HepG2 (cell line): Measurements from ENCODE around the gene HES1. TPM values are rescaled to one million over a fixed set of nuclear protein-coding genes. Genes with fewer than 3 reads are reported as not detected.
A peak's percentile ranks its signal among the peaks of the same experiment; 100 is the strongest.

Experiments used
- HMG20B ChIP-seq: conservative IDR thresholded peaks from 2 replicates; pipeline ENCODE4 v1.6.1; 2016; ENCODE audit warnings: missing genetic modification reagents, missing compliant biosample characterization
- HNRNPUL1 ChIP-seq: fragments of 200-400 bp; formaldehyde crosslinking; IDR thresholded peaks from 2 replicates; pipeline ENCODE4 v1.6.1; 2017; ENCODE audit warnings: low read depth, mild to moderate bottlenecking, low read length, moderate library complexity
- NCOA2 ChIP-seq: sonication (generic); formaldehyde crosslinking; IDR thresholded peaks from 2 replicates; pipeline ENCODE4 v1.8.0; 2022; ENCODE audit warnings: inconsistent platforms
- NFIB ChIP-seq: sonication (generic); formaldehyde crosslinking; IDR thresholded peaks from 2 replicates; pipeline ENCODE4 v1.9.0; 2021; ENCODE audit warnings: missing genetic modification reagents, mild to moderate bottlenecking, borderline replicate concordance
- PBX3 ChIP-seq: sonication (generic); formaldehyde crosslinking; IDR thresholded peaks from 2 replicates; pipeline ENCODE4 v1.8.1; 2023; ENCODE audit warnings: missing genetic modification reagents, inconsistent platforms, borderline replicate concordance
- RARA ChIP-seq: IDR thresholded peaks from 2 replicates; pipeline ENCODE4 v1.6.1; 2016; ENCODE audit warnings: missing genetic modification reagents, missing compliant biosample characterization
- RBFOX2 ChIP-seq: fragments of 200-400 bp; formaldehyde crosslinking; IDR thresholded peaks from 2 replicates; pipeline ENCODE4 v1.6.1; 2017; ENCODE audit warnings: low read depth, mild to moderate bottlenecking, low read length
- SIX1 ChIP-seq: sonication (generic); formaldehyde crosslinking; IDR thresholded peaks from 2 replicates; pipeline ENCODE4 v1.4.0; 2020; ENCODE audit warnings: missing genetic modification reagents, borderline replicate concordance
- ZBTB38 ChIP-seq: sonication (generic); formaldehyde crosslinking; IDR thresholded peaks from 2 replicates; pipeline ENCODE4 v1.5.1; 2020; ENCODE audit warnings: mild to moderate bottlenecking, missing genetic modification reagents
- ZFX ChIP-seq: sonication (generic); formaldehyde crosslinking; IDR thresholded peaks from 2 replicates; pipeline ENCODE4 v1.4.0; 2020; ENCODE audit warnings: mild to moderate bottlenecking, low read depth, missing genetic modification reagents, moderate library complexity
- ZNF232 ChIP-seq: sonication (generic); formaldehyde crosslinking; IDR thresholded peaks from 2 replicates; pipeline ENCODE4 v1.4.0; 2020; ENCODE audit warnings: missing genetic modification reagents, borderline replicate concordance
- ZNF274 ChIP-seq: sonication (generic); formaldehyde crosslinking; IDR thresholded peaks from 2 replicates; pipeline ENCODE4 v1.5.1; 2020; ENCODE audit warnings: mild to moderate bottlenecking, missing genetic modification reagents
- ZNF674 ChIP-seq: sonication (generic); formaldehyde crosslinking; IDR thresholded peaks from 2 replicates; pipeline ENCODE4 v1.5.0; 2020; ENCODE audit warnings: low read depth, mild to moderate bottlenecking, missing genetic modification reagents
- ZNF788 ChIP-seq: sonication (generic); formaldehyde crosslinking; IDR thresholded peaks from 2 replicates; pipeline ENCODE4 v1.5.0; 2020; ENCODE audit warnings: mild to moderate bottlenecking, missing genetic modification reagents, borderline replicate concordance
- ZSCAN9 ChIP-seq: IDR thresholded peaks from 2 replicates; pipeline ENCODE4 v1.6.1; 2016; ENCODE audit warnings: borderline replicate concordance
- polyA plus RNA-seq, 8 experiments: library from polyadenylated mRNA; depleted of rRNA in 3 of 8; stranded (reverse) in 7 of 8; unstranded in 1 of 8; fragments of >200 nt; fragmentation: Illumina TruSeq in 4 of 8; extraction: Trizol in 4 of 8; gene quantifications; 2 replicates each; pipeline versions ENCODE4 v1.2.1 to v1.2.3, GENCODE V29; 2011 to 2016; ENCODE audit warnings: low read depth in 4 of 8, missing spikeins in 1 of 8, mixed read lengths in 1 of 8; ENCODE audit not compliant: insufficient read depth in 1 of 8
- total RNA-seq, 5 experiments: library from RNA; depleted of rRNA; stranded (reverse); fragments of >200 nt; fragmentation: Illumina TruSeq; extraction: Trizol; gene quantifications; 2 replicates each; pipeline ENCODE4 v1.2.3, GENCODE V29; 2016; ENCODE audit warnings: low read depth in 1 of 5
- TF ChIP-seq, protein P1 (sequence below): sonication (generic); formaldehyde crosslinking; IDR thresholded peaks from 2 replicates; pipeline ENCODE4 v1.5.1; 2020; ENCODE audit warnings: missing genetic modification reagents, mild to moderate bottlenecking, borderline replicate concordance
- TF ChIP-seq, protein P2 (sequence below): IDR thresholded peaks from 2 replicates; pipeline ENCODE4 v1.6.1; 2018; ENCODE audit warnings: missing genetic modification reagents

The HES1 gene
- total and polyA plus RNA-seq, 2 of the 13 experiments (the other 11 are each of a cell fraction or from before 2014, with no cell fraction given): 15.4 to 19.8 TPM

- TF ChIP-seq RBFOX2: peak; percentile 76
- TF ChIP-seq ZNF274: 0 out of 2 replicates have a peak, but pooled peaks have one; percentile 65
- TF ChIP-seq HNRNPUL1: no peak
- peak; percentile 83 for TF ChIP-seq RARA (CRISPR knock-in tag)
- peak; percentile 69; the same call in 1 of the 2 replicates for TF ChIP-seq NCOA2 (CRISPR knock-in tag)
- TF ChIP-seq HMG20B (CRISPR knock-in tag): peak; percentile 80; the same call in 1 of the 2 replicates
- peak; percentile 62; the same call in 1 of the 2 replicates for TF ChIP-seq ZBTB38
- TF ChIP-seq, protein P1, sequence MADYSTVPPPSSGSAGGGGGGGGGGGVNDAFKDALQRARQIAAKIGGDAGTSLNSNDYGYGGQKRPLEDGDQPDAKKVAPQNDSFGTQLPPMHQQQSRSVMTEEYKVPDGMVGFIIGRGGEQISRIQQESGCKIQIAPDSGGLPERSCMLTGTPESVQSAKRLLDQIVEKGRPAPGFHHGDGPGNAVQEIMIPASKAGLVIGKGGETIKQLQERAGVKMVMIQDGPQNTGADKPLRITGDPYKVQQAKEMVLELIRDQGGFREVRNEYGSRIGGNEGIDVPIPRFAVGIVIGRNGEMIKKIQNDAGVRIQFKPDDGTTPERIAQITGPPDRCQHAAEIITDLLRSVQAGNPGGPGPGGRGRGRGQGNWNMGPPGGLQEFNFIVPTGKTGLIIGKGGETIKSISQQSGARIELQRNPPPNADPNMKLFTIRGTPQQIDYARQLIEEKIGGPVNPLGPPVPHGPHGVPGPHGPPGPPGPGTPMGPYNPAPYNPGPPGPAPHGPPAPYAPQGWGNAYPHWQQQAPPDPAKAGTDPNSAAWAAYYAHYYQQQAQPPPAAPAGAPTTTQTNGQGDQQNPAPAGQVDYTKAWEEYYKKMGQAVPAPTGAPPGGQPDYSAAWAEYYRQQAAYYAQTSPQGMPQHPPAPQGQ (CRISPR knock-in tag): no peak
- TF ChIP-seq NFIB (CRISPR knock-in tag): no peak
- TF ChIP-seq ZNF674 (CRISPR knock-in tag): no peak
- peak; percentile 85 for TF ChIP-seq ZSCAN9 (CRISPR knock-in tag)
- peak; percentile 74; the same call in 1 of the 2 replicates for TF ChIP-seq ZNF788 (CRISPR knock-in tag)
- TF ChIP-seq, protein P2, sequence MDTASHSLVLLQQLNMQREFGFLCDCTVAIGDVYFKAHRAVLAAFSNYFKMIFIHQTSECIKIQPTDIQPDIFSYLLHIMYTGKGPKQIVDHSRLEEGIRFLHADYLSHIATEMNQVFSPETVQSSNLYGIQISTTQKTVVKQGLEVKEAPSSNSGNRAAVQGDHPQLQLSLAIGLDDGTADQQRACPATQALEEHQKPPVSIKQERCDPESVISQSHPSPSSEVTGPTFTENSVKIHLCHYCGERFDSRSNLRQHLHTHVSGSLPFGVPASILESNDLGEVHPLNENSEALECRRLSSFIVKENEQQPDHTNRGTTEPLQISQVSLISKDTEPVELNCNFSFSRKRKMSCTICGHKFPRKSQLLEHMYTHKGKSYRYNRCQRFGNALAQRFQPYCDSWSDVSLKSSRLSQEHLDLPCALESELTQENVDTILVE (CRISPR knock-in tag): peak; percentile 99
- TF ChIP-seq SIX1 (CRISPR knock-in tag): peak; percentile 38; the same call in 1 of the 2 replicates
- TF ChIP-seq ZNF232 (CRISPR knock-in tag): peak; percentile 64; the same call in 1 of the 2 replicates
- no peak for TF ChIP-seq PBX3 (CRISPR knock-in tag)
- peak; percentile 73 for TF ChIP-seq ZFX (CRISPR knock-in tag)
Measured at GRCh38 chr3:194134757-194135515, 1.0 kb upstream of the HES1 start (continued).
